GM04504 (cell line): ENCODE results near the gene ECT2L.

ENCODE experiments used
- DNase-seq: peaks from one replicate; pipeline ENCODE4 v3.0.0-alpha.2; 2012; ENCODE audit warnings: low read depth

Gene ECT2L

GRCh38 chr6:138803861-138804260, 8.0 kb downstream of the ECT2L start:
- DNase-seq, result no peak

GRCh38 chr6:138805016-138805765, 9.3 kb downstream of the ECT2L start:
- DNase-seq, result peak; percentile 18

- DNase-seq, result no peak
These were observed 11.0 kb downstream of the ECT2L start for GRCh38 chr6:138806889-138807288.

- no peak for DNase-seq
These were observed 13.8 kb downstream of the ECT2L start for GRCh38 chr6:138809677-138810076.

- no peak for DNase-seq
These were observed 16.0 kb downstream of the ECT2L start for GRCh38 chr6:138811866-138812265.

GRCh38 chr6:138814179-138814834, 18.4 kb downstream of the ECT2L start:
- no peak for DNase-seq

GRCh38 chr6:138815221-138815620, 19.3 kb downstream of the ECT2L start:
- no peak for DNase-seq

GRCh38 chr6:138815797-138816528, 20.1 kb downstream of the ECT2L start:
- peak; percentile 41 for DNase-seq

- DNase-seq, result peak; percentile 41
These were observed 21.9 kb downstream of the ECT2L start for GRCh38 chr6:138817799-138818198.

GRCh38 chr6:138818496-138819194, 22.8 kb downstream of the ECT2L start:
- DNase-seq, result no peak

GRCh38 chr6:138821519-138821918, 25.6 kb downstream of the ECT2L start:
- no peak for DNase-seq

GRCh38 chr6:138824482-138825144, 28.7 kb downstream of the ECT2L start:
- no peak for DNase-seq

GRCh38 chr6:138830248-138830647, 34.4 kb downstream of the ECT2L start:
- DNase-seq, result no peak

- no peak for DNase-seq
These were observed 36.3 kb downstream of the ECT2L start for GRCh38 chr6:138832182-138832581.

GRCh38 chr6:138833816-138834539, 38.1 kb downstream of the ECT2L start:
- no peak for DNase-seq

GRCh38 chr6:138837246-138837645, 41.4 kb downstream of the ECT2L start:
- DNase-seq, result no peak

GRCh38 chr6:138844192-138844591, 48.3 kb downstream of the ECT2L start:
- DNase-seq, result peak; percentile 79

GRCh38 chr6:138847884-138848283, 52.0 kb downstream of the ECT2L start:
- DNase-seq, result no peak

GRCh38 chr6:138848461-138848860, 52.6 kb downstream of the ECT2L start:
- no peak for DNase-seq

- no peak for DNase-seq
These were observed 53.9 kb downstream of the ECT2L start for GRCh38 chr6:138849791-138850190.

GRCh38 chr6:138856654-138857053, 60.8 kb downstream of the ECT2L start:
- DNase-seq, result no peak
